BLaER1 treated with 17β-estradiol and CSF1 and Interleukin-3, amounts not matched to agents 10 nM and 100 nM (cell line): ENCODE data around the gene RPL21.
A peak's percentile ranks its signal among the peaks of the same experiment; 100 is the strongest.
"Not testable (repeated sequence)": the region's sequence is repeated elsewhere in the genome, so short reads cannot be mapped to it uniquely, and the experiment has no call there.

ENCODE experiments used
- H3K27ac ChIP-seq, 11 experiments: shearing (Covaris generic); formaldehyde crosslinking; 2 replicates each; pipeline ENCODE4 v1.8.1; 2022
- H3K27me3 ChIP-seq, 11 experiments: shearing (Covaris generic); formaldehyde crosslinking; 2 replicates each; pipeline ENCODE4 v1.8.1; 2022
- H3K36me3 ChIP-seq, 11 experiments: shearing (Covaris generic); formaldehyde crosslinking; 2 replicates each; pipeline ENCODE4 v1.8.1; 2022
- H3K4me1 ChIP-seq, 10 experiments: shearing (Covaris generic); formaldehyde crosslinking; 2 replicates each; pipeline ENCODE4 v1.8.1; 2022
- H3K4me2 ChIP-seq, 11 experiments: shearing (Covaris generic); formaldehyde crosslinking; 2 replicates each; pipeline ENCODE4 v1.8.1; 2022
- H3K4me3 ChIP-seq, 10 experiments: shearing (Covaris generic); formaldehyde crosslinking; 2 replicates each; pipeline ENCODE4 v1.8.1; 2022
- H3K9ac ChIP-seq, 11 experiments: shearing (Covaris generic); formaldehyde crosslinking; 2 replicates each; pipeline ENCODE4 v1.8.1; 2022
- H3K9me3 ChIP-seq, 11 experiments: shearing (Covaris generic); formaldehyde crosslinking; replicated peaks in 1 of 11; 2 replicates each; pipeline ENCODE4 v1.8.1; 2022
- H4K20me1 ChIP-seq, 11 experiments: shearing (Covaris generic); formaldehyde crosslinking; 2 replicates each; pipeline ENCODE4 v1.8.1; 2022
- Cebpa-rat ChIP-seq, 11 experiments: shearing (Covaris generic); IDR thresholded peaks; 2 replicates each; pipeline ENCODE4 v1.8.1; 2022

The RPL21 gene

DNA sequence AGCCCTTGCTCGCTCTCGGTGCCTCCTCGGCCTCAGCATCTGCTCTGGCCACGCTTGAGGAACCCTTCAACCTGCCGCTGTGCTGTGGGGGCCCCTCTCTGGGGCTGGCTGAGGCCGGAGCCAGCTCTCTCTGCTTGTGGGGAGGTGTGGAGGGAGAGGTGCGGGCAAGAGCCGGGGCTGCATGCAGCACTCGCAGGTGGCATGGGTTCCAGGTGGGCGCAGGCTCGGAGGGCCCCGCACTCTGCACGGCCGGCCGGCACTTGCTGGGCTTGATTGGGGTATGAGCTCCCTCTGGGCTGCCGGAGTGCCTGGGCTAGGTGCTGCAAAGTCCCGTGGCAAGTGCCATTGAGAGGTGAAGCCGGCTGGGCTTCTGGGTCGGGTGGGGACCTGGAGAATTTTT is 31.7 kb upstream of the RPL21 start:
- Histone ChIP-seq H3K36me3 (peaks cover 0 to 7% (median 0%) of the 10 kb centered on the region in 11 experiments; a peak in 5 of 22 replicates), H3K4me3 (no peak overlapping the region), H3K27ac (peak overlapping the region in 4 of 11 experiments; percentile 31 to 52 (median 42); a peak in 5 of 22 replicates), H4K20me1 (no peaks in the 10 kb centered on the region), H3K27me3 (no peaks in the 10 kb centered on the region), H3K4me2 (peak overlapping the region in 4 of 11 experiments; percentile 25 to 73 (median 47); a peak in 7 of 22 replicates), H3K9ac (no peak overlapping the region), H3K9me3 (peaks cover 4 to 23% (median 18%) of the 10 kb centered on the region in 11 experiments; a peak in 20 of 22 replicates), H3K4me1 (peaks cover 0 to 28% (median 5%) of the 10 kb centered on the region in 10 experiments; a peak in 9 of 20 replicates)
- TF ChIP-seq Cebpa-rat (IDR thresholded peaks at IDR 0.05): no peak

DNA sequence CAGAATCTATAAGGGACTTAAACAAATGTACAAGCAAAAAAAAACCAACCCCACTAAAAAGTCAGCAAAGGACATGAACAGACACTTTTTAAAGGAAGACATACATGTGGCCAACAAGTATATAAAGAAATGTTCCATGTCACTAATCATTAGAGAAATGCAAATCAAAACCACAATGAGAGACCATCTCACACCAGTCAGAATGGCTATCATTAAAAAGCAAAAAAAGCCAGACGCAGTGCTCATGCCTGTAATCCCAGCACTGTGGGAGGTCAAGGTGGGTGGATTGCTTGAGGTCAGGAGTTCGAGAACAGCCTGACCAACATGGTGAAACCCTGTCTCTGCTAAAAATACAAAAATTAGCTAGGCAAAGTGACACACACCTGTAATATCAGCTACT is 29.3 kb upstream of the RPL21 start:
- not testable (repeated sequence) for H3K4me3 ChIP-seq, H3K27me3 ChIP-seq, H3K36me3 ChIP-seq, H3K4me2 ChIP-seq, H3K27ac ChIP-seq, H3K9ac ChIP-seq, H4K20me1 ChIP-seq
- H3K9me3 ChIP-seq: peaks cover 4 to 23% (median 18%) of the 10 kb centered on the region in 11 experiments; a peak in 20 of 22 replicates
- peaks cover 2 to 28% (median 8%) of the 10 kb centered on the region in 10 experiments; a peak in 16 of 20 replicates for H3K4me1 ChIP-seq

- peaks cover 0 to 10% (median 6%) of the 10 kb centered on the region in 10 experiments; a peak in 9 of 20 replicates for H3K4me1 ChIP-seq
- peak overlapping the region in 7 of 11 experiments; percentile 1 to 45 (median 28); a peak in 11 of 22 replicates for H3K4me2 ChIP-seq
- H3K9ac ChIP-seq: no peak overlapping the region
- no peaks in the 10 kb centered on the region for H3K36me3 ChIP-seq
- H3K4me3 ChIP-seq: no peak overlapping the region
- peaks cover 0 to 22% (median 7%) of the 10 kb centered on the region in 11 experiments; a peak in 17 of 22 replicates for H3K9me3 ChIP-seq
- no peak for TF ChIP-seq Cebpa-rat (IDR thresholded peaks at IDR 0.05)
- H3K27me3 ChIP-seq: no peaks in the 10 kb centered on the region
- H4K20me1 ChIP-seq: no peaks in the 10 kb centered on the region
- H3K27ac ChIP-seq: no peak overlapping the region
Measured at GRCh38 chr13:27226991-27227390, 24.4 kb upstream of the RPL21 start.

DNA sequence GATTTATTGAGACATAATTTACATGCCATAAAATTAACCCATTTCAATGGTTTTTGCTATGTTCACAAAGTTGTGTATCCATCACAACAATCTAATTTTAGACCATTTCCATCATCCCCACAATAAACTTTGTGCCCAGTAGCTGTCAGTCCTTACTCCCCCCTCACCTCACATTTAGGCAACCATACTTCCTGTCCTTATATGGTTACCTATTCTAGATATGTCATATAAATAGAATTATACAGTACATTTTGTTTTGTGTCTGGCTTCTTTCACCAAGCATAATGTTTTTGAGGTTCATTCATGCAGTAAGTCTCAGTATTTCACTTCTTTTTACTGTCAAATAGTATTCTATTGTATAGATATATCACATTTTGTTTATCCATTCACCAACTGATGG is 23.2 kb upstream of the RPL21 start:
- Histone ChIP-seq H3K4me1 (peaks cover 0 to 10% (median 6%) of the 10 kb centered on the region in 10 experiments; a peak in 9 of 20 replicates), H3K4me3 (no peak overlapping the region), H3K4me2 (peak overlapping the region in 1 of 11 experiments; percentile 27; a peak in 1 of 22 replicates), H4K20me1 (no peaks in the 10 kb centered on the region), H3K27ac (no peak overlapping the region), H3K9me3 (peaks cover 0 to 33% (median 12%) of the 10 kb centered on the region in 11 experiments; a peak in 19 of 22 replicates), H3K9ac (no peak overlapping the region), H3K36me3 (peaks cover 0 to 4% (median 0%) of the 10 kb centered on the region in 11 experiments; a peak in 1 of 22 replicates), H3K27me3 (no peaks in the 10 kb centered on the region)
- TF ChIP-seq Cebpa-rat (IDR thresholded peaks at IDR 0.05): no peak

DNA sequence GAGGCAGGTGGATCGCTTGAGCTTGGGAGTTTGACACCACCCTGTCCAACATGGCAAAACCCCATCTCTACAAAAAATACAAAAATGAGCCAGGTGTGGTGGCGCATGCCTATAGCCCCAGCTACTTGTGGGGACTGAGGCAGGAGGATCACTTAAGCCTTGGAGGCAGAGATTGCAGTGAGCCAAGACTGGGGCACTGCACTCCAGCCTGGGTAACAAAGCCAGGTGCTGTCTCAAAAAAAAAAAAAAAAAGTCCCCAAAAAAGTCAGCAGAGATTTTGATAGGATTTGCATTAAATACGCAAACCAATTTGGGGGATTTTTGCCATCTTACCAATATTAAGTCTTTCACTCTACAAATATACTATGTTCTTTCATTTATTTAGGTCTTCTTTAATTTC is 21.7 kb upstream of the RPL21 start:
- Histone ChIP-seq H3K36me3 (peaks cover 0 to 6% (median 0%) of the 10 kb centered on the region in 11 experiments; a peak in 1 of 22 replicates), H4K20me1 (no peaks in the 10 kb centered on the region), H3K27me3 (no peaks in the 10 kb centered on the region), H3K9me3 (peaks cover 0 to 34% (median 13%) of the 10 kb centered on the region in 11 experiments; a peak in 19 of 22 replicates), H3K4me3 (no peak overlapping the region), H3K9ac (no peak overlapping the region), H3K27ac (no peak overlapping the region), H3K4me1 (peaks cover 0 to 10% (median 6%) of the 10 kb centered on the region in 10 experiments; a peak in 9 of 20 replicates), H3K4me2 (no peak overlapping the region)
- TF ChIP-seq Cebpa-rat (IDR thresholded peaks at IDR 0.05): no peak

DNA sequence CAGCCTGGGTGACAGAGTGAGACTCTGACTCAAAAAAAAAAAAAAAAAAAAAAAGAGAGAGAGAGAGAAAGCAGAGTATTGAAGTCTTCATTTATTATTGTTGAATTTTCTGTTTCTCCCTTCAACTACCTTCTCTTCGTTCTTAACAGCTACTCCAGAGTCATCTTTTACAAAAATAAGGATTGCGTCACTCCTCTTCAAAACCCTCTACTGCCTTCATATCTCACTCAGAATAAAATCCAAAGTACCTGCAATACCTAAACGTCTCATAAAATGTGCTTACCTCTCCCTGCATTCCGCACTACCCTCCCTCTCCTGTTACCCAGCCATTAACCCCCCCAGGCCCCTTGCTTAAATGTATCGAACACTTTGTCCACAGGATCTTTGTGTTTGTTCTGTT is 17.4 kb upstream of the RPL21 start:
- Histone ChIP-seq H3K27me3 (no peaks in the 10 kb centered on the region), H3K4me3 (no peak overlapping the region), H3K4me1 (no peaks in the 10 kb centered on the region), H3K9ac (no peak overlapping the region), H4K20me1 (no peaks in the 10 kb centered on the region), H3K36me3 (peaks cover 0 to 6% (median 0%) of the 10 kb centered on the region in 11 experiments; a peak in 1 of 22 replicates), H3K27ac (no peak overlapping the region), H3K9me3 (peaks cover 0 to 24% (median 9%) of the 10 kb centered on the region in 11 experiments; a peak in 19 of 22 replicates), H3K4me2 (no peak overlapping the region)
- peak in 1 of 11 experiments; percentile 59; a peak in 1 of 22 replicates for TF ChIP-seq Cebpa-rat (IDR thresholded peaks at IDR 0.05)

DNA sequence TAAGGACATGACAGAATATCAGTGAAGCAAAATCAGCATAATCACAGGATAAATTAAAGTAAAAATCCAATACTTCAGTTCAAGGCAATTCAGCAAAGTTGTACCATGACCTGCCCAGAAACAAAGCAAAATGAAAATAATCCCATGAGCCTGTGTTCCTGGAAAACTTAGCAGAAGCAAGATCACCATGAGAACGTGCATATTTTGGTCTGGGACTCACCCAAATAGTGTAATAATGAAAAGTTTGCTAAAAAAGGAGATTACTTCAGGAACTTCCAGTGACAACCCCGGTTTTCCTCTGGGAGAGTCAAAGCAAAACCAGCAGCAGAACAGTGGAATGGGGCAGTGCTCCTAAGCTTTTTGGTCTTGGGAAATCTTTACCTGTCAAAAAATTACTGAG is 14.9 kb upstream of the RPL21 start:
- H3K36me3 ChIP-seq: peaks cover 0 to 6% (median 0%) of the 10 kb centered on the region in 11 experiments; a peak in 1 of 22 replicates
- no peak overlapping the region for H3K27ac ChIP-seq
- TF ChIP-seq Cebpa-rat (IDR thresholded peaks at IDR 0.05): no peak
- peaks cover 0 to 17% (median 9%) of the 10 kb centered on the region in 11 experiments; a peak in 19 of 22 replicates for H3K9me3 ChIP-seq
- H3K9ac ChIP-seq: no peak overlapping the region
- no peak overlapping the region for H3K4me3 ChIP-seq
- H4K20me1 ChIP-seq: no peaks in the 10 kb centered on the region
- H3K4me2 ChIP-seq: no peak overlapping the region
- H3K27me3 ChIP-seq: no peaks in the 10 kb centered on the region
- H3K4me1 ChIP-seq: no peaks in the 10 kb centered on the region

- Histone ChIP-seq H3K27me3 (no peaks in the 10 kb centered on the region), H3K4me2 (no peak overlapping the region), H3K4me3 (no peak overlapping the region), H3K4me1 (no peaks in the 10 kb centered on the region), H3K9ac (no peak overlapping the region), H3K36me3 (peaks cover 0 to 9% (median 0%) of the 10 kb centered on the region in 11 experiments; a peak in 2 of 22 replicates), H4K20me1 (no peaks in the 10 kb centered on the region), H3K9me3 (no peaks in the 10 kb centered on the region), H3K27ac (no peak overlapping the region)
- TF ChIP-seq Cebpa-rat (IDR thresholded peaks at IDR 0.05): no peak
Measured at GRCh38 chr13:27242702-27243101, 8.7 kb upstream of the RPL21 start.

DNA sequence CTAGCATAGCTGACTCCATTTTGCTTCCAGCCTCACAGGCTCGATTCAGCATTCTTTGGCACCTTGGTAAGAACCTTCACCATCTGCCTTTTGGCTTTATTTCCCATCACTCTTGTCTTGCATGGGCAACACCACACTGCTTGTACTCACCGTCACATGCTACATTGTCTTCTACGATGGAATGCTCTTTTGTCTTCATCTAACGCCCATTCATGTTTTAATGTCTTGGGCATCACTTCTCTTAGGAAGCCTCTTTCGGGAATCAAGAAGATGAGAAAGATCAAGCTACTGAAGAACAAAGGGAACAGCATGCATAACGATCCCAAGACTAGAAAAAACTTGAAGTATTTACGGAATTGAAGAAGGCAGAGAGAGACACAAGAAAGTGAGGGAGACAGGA is 5.7 kb upstream of the RPL21 start:
- Histone ChIP-seq H4K20me1 (no peaks in the 10 kb centered on the region), H3K27ac (no peak overlapping the region), H3K36me3 (peaks cover 0 to 9% (median 0%) of the 10 kb centered on the region in 11 experiments; a peak in 2 of 22 replicates), H3K4me3 (no peak overlapping the region), H3K9ac (no peak overlapping the region), H3K9me3 (no peaks in the 10 kb centered on the region), H3K4me1 (peaks cover 0 to 11% (median 8%) of the 10 kb centered on the region in 10 experiments; a peak in 14 of 20 replicates), H3K4me2 (no peak overlapping the region), H3K27me3 (no peaks in the 10 kb centered on the region)
- TF ChIP-seq Cebpa-rat (IDR thresholded peaks at IDR 0.05): no peak

GRCh38 chr13:27250833-27251165 is 559 bp upstream of the RPL21 start:
- no peaks in the 10 kb centered on the region for H3K27me3 ChIP-seq
- H3K9ac ChIP-seq: peak overlapping the region; percentile 97 to 100 (median 99)
- TF ChIP-seq Cebpa-rat (IDR thresholded peaks at IDR 0.05): no peak
- H3K9me3 ChIP-seq: no peaks in the 10 kb centered on the region
- peaks cover 14 to 39% (median 32%) of the 10 kb centered on the region in 11 experiments; a peak in 19 of 22 replicates for H4K20me1 ChIP-seq
- H3K4me2 ChIP-seq: peak overlapping the region; percentile 77 to 95 (median 89)
- peak overlapping the region; percentile 93 to 99 (median 99) for H3K27ac ChIP-seq
- H3K4me1 ChIP-seq: peaks cover 19 to 40% (median 32%) of the 10 kb centered on the region in 10 experiments
- peak overlapping the region; percentile 80 to 97 (median 92) for H3K4me3 ChIP-seq
- peaks cover 25 to 40% (median 33%) of the 10 kb centered on the region in 11 experiments for H3K36me3 ChIP-seq
